ENCODE data around the gene IL18. TPM values are rescaled to one million over a fixed set of nuclear protein-coding genes. Genes with fewer than 3 reads are reported as not detected.
"Not testable (repeated sequence)": the region's sequence is repeated elsewhere in the genome, so short reads cannot be mapped to it uniquely, and the experiment has no call there.

IL18 gene
- total RNA-seq, 1 donor from 2014 or later = not detected

DNA sequence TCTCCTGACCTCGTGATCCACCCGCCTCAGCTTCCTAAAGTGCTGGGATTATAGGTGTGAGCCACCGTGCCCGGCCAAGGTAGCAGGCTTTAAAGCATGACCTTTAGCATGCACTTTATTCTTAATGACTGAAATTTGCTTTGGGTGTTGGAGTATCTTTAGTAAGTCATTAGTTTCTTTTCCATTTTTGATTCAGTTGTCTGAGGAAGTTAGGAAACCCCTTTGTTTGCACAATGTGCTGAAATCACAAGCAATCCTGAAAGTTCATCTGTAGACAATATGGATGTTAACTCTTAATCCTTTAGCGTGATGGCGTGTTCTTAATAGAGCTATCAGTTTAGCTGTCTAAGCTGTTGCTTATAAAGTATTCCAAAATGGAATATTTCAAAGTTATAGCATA lies 60.4 kb downstream of the IL18 start:
- Mint-ChIP-seq H3K36me3 (ENCODE audit: low read depth) (no peaks in the 10 kb centered on the region), H3K27me3 (ENCODE audit: low read depth) (no peaks in the 10 kb centered on the region), H3K4me1 (no peaks in the 10 kb centered on the region), H3K27ac (ENCODE audit: unreplicated experiment) (no peak overlapping the region), H3K9me3 (no peaks in the 10 kb centered on the region), H3K4me3 (no peak overlapping the region)
- DNase-seq (ENCODE audit: low read depth, low spot score) = no peak
- TF ChIP-seq, protein P1, sequence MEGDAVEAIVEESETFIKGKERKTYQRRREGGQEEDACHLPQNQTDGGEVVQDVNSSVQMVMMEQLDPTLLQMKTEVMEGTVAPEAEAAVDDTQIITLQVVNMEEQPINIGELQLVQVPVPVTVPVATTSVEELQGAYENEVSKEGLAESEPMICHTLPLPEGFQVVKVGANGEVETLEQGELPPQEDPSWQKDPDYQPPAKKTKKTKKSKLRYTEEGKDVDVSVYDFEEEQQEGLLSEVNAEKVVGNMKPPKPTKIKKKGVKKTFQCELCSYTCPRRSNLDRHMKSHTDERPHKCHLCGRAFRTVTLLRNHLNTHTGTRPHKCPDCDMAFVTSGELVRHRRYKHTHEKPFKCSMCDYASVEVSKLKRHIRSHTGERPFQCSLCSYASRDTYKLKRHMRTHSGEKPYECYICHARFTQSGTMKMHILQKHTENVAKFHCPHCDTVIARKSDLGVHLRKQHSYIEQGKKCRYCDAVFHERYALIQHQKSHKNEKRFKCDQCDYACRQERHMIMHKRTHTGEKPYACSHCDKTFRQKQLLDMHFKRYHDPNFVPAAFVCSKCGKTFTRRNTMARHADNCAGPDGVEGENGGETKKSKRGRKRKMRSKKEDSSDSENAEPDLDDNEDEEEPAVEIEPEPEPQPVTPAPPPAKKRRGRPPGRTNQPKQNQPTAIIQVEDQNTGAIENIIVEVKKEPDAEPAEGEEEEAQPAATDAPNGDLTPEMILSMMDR (conservative IDR thresholded peaks at IDR 0.05) = no peak

DNA sequence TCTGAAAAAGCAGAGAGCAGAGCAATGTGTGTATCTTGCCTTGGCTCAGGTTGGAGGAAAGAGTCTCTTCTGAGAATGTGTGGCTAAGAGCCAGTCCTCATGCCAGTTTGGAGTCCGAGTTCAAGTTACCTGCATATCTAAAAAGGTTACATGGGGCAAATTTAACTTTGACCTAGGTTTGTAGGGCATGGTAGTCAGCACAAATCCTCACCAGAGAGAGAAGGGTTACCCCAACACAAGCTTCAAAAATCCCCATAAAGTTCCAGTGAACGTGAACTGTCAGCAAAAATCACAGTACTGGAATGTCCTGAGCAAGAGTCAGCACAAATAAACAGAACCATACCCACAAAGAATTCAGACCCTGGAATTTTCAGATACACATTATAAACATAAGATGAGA lies 63.4 kb downstream of the IL18 start:
- no peak overlapping the region for H3K4me3 Mint-ChIP-seq
- TF ChIP-seq, protein P1 (conservative IDR thresholded peaks at IDR 0.05) = no peak

DNA sequence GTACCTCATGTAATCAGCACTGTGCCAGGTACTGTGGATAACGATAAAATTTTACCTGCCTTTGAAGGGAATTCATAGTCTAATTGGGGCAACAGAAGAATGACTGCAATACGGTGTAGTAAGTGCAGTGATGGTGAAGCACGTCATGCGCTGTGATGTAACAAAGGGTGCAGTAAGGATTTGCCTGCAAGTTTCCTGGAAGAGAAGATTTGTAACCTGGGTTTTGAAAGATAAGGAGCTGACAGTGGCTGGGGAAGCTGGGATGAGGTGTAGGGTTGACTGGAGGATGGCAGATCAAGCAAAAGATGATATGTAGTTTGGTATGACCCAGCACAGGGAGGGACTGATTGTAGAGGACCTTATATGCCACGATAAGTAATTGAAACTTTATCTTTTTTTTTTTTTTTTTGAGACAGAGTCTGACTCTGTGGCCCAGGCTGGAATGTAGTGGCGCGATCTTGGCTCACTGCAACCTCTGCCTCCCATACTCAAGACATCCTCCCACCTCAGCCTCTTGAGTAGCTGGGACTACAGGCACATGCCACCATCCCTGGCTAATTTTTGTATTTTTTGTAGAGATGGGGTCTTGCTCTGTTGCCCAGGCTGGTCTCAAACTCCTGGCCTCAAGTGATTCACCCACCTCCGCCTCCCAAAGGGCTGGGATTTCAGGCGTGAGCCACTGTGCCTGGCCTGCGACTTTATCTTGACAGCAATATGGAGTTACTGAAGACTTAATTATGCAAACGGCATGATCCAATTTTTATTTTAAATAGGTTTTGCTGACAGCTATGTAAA lies 66.0 kb downstream of the IL18 start:
- DNase-seq (ENCODE audit: low read depth, low spot score) = no peak
- Mint-ChIP-seq H3K27ac (ENCODE audit: unreplicated experiment) (no peak overlapping the region), H3K9me3 (no peaks in the 10 kb centered on the region), H3K36me3 (ENCODE audit: low read depth) (peaks cover 3% of the 10 kb centered on the region), H3K4me1 (no peaks in the 10 kb centered on the region), H3K27me3 (ENCODE audit: low read depth) (no peaks in the 10 kb centered on the region), H3K4me3 (no peak overlapping the region)
- TF ChIP-seq, protein P1 (conservative IDR thresholded peaks at IDR 0.05) = no peak

More for the DNA sequence above, 63.4 kb downstream of the IL18 start:
- Mint-ChIP-seq H3K36me3 (ENCODE audit: low read depth) (no peaks in the 10 kb centered on the region), H3K27ac (ENCODE audit: unreplicated experiment) (no peak overlapping the region), H3K9me3 (no peaks in the 10 kb centered on the region), H3K27me3 (ENCODE audit: low read depth) (no peaks in the 10 kb centered on the region), H3K4me1 (no peaks in the 10 kb centered on the region)
- no peak for DNase-seq (ENCODE audit: low read depth, low spot score)

DNA sequence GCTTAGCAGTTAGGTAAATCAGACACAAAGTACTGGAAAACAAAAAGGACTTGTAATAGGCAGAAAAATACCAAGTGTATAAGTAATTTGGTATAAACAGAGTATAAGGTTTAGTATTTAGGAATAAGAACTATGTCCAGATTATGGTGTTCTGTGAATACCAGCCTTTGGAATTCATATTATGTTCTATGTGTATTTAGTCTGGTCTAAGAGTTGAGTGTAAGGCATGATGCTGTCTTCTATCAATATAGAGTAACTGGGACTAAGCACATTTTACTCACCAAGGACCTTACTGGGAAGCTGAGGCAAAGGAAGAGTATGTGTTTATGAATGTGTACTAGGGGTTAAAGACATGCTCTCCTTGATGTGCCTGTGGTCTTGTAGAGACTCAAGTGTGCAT lies 67.7 kb downstream of the IL18 start:
- H3K9me3 Mint-ChIP-seq = no peaks in the 10 kb centered on the region
- no peak overlapping the region for H3K4me3 Mint-ChIP-seq
- H3K36me3 Mint-ChIP-seq (ENCODE audit: low read depth) = peaks cover 7% of the 10 kb centered on the region
- DNase-seq (ENCODE audit: low read depth, low spot score) = no peak
- H3K4me1 Mint-ChIP-seq = no peaks in the 10 kb centered on the region
- TF ChIP-seq, protein P1 (conservative IDR thresholded peaks at IDR 0.05) = no peak
- no peak overlapping the region for H3K27ac Mint-ChIP-seq (ENCODE audit: unreplicated experiment)
- H3K27me3 Mint-ChIP-seq (ENCODE audit: low read depth) = no peaks in the 10 kb centered on the region

DNA sequence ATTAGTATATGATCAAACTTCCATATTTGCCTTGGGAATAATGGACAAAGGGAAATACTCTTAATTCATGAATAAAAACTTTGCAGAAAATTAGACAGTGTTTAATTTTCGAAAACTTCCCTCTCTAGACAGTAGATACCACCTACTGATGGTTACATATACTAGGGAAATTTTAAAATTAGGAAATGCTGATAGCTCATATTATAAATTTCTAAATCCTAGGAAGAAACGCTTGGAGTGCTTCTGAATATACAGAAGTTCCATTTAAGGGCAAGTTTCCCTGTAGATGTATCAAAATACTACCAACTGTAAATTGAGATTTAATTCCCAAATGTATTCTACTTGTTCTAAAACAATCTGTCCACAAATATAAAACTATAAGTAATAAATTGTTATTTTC lies 68.6 kb downstream of the IL18 start:
- not testable (repeated sequence) for H3K4me1 Mint-ChIP-seq; H3K4me3 Mint-ChIP-seq; H3K36me3 Mint-ChIP-seq (ENCODE audit: low read depth); H3K27ac Mint-ChIP-seq (ENCODE audit: unreplicated experiment); H3K9me3 Mint-ChIP-seq; H3K27me3 Mint-ChIP-seq (ENCODE audit: low read depth); DNase-seq (ENCODE audit: low read depth, low spot score)

Other genes with a start within 250 kb of the IL18 start
- gene C11orf52, start 245.2 kb downstream of the IL18 start, total RNA-seq = not detected in 2 replicates
- gene DIXDC1, start 226.8 kb downstream of the IL18 start, total RNA-seq = 24.4 and 24.6 TPM in 2 replicates
- 52.4 and 52.9 TPM in 2 replicates for gene DLAT, start 138.7 kb downstream of the IL18 start, total RNA-seq
- 3.6 and 4.5 TPM in 2 replicates for gene PIH1D2, start 90.1 kb downstream of the IL18 start, total RNA-seq
- gene NKAPD1, start 89.8 kb downstream of the IL18 start, total RNA-seq = 33.1 and 34.4 TPM in 2 replicates
- gene TIMM8B, start 77.3 kb downstream of the IL18 start, total RNA-seq = 90.8 and 92.7 TPM in 2 replicates
- 41.4 and 48.1 TPM in 2 replicates for gene SDHD, start 77.2 kb downstream of the IL18 start, total RNA-seq
- gene TEX12, start 3.3 kb upstream of the IL18 start, total RNA-seq = 0.41 TPM in 1 of 2 replicates, not detected in the other
- gene BCO2, start 11.4 kb upstream of the IL18 start, total RNA-seq = 1.0 and 1.5 TPM in 2 replicates
- gene PTS, start 62.3 kb upstream of the IL18 start, total RNA-seq = 39.7 and 40.1 TPM in 2 replicates
- gene PLET1, start 96.8 kb upstream of the IL18 start, total RNA-seq = not detected in 2 replicates

Data from neural crest cell (in vitro differentiated cells).